Hepatocyte (in vitro differentiated cells): ENCODE results near the gene F9.

Source experiments
- CTCF ChIP-seq: fragments of 200-600 bp; sonication (generic); IDR thresholded peaks from 2 replicates; pipeline ENCODE4 v1.5.1; 2016; ENCODE audit warnings: antibody characterized with exemption, mild to moderate bottlenecking; ENCODE audit not compliant: poor library complexity
- EZH2 ChIP-seq: fragments of 200-600 bp; sonication (generic); IDR thresholded peaks from 2 replicates; pipeline ENCODE4 v1.6.1; 2016; ENCODE audit warnings: antibody characterized with exemption, mild to moderate bottlenecking, borderline replicate concordance

DNA sequence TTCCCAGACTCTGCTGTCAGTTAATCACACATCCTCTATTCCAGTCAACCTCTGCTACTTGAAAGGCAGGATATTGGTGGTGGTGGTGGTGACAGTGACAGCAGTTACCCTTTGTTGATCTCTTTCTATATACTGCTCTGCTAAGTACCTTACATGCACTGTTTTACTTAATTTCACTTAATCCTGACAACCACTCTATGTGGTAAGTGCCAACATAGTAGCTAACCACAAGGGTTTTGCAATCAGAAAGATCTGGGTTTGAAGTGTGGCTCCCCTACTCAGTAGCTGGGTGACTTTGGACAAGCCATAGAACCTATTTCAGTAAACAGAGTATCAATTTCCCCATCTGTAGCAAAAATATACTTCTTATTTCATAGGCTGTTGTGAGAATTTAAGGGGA lies 24.2 kb upstream of the F9 start:
- TF ChIP-seq CTCF (no peak), EZH2 (no peak)
